ENCODE results near the gene ANXA2R. TPM values are rescaled to one million over a fixed set of nuclear protein-coding genes. Genes with fewer than 3 reads are reported as not detected.
A peak's percentile ranks its signal among the peaks of the same experiment; 100 is the strongest.

ANXA2R gene
- total RNA-seq, 4 donors from 2014 or later, result 1.1 to 2.7 (median 2.4) TPM

GRCh38 chr5:42994555-42995359, 45.4 kb downstream of the ANXA2R start:
- DNase-seq (ENCODE audit: low spot score in 2 of 2), result peak; percentile 87 to 97
- TF ChIP-seq POLR2A (IDR thresholded peaks at IDR 0.05) (no peak), CTCF (IDR thresholded peaks at IDR 0.05) (peak in 1 of 3 donors; percentile 76)
- 3 to 8% methylated on average over 52 of the region's 52 CpGs for WGBS, 2 donors
- H3K4me3 ChIP-seq (ENCODE audit: low read depth, poor library complexity, severe bottlenecking), result peak overlapping the region; percentile 24
- intact Hi-C loops (cut with DNase I; ENCODE audit: low total_unique reads), result loop anchor here (1.0 kb wide), 1 partner anchor 39 kb away; no protein-coding TSS in a partner anchor

GRCh38 chr5:42994246-42994554, 45.9 kb downstream of the ANXA2R start:
- H3K4me3 ChIP-seq (ENCODE audit: low read depth, poor library complexity, severe bottlenecking), result peak overlapping the region; percentile 24
- no peak for DNase-seq (ENCODE audit: low spot score in 2 of 2)
- intact Hi-C loops (cut with DNase I; ENCODE audit: low total_unique reads), result loop anchor here (1.0 kb wide), 1 partner anchor 39 kb away; no protein-coding TSS in a partner anchor
- no peak for TF ChIP-seq CTCF (IDR thresholded peaks at IDR 0.05)
- no peak for TF ChIP-seq POLR2A (IDR thresholded peaks at IDR 0.05)
- WGBS, 2 donors, result 17% methylated on average over 6 of the region's 6 CpGs

- TF ChIP-seq POLR2A (IDR thresholded peaks at IDR 0.05) (no peak), CTCF (IDR thresholded peaks at IDR 0.05) (no peak)
- intact Hi-C loops (cut with DNase I; ENCODE audit: low total_unique reads), result loop anchor here (1.0 kb wide), 1 partner anchor 38 kb away; no protein-coding TSS in a partner anchor
- WGBS, 2 donors, result 16 to 17% methylated on average over 34 of the region's 34 CpGs
- H3K4me3 ChIP-seq (ENCODE audit: low read depth, poor library complexity, severe bottlenecking), result peak overlapping the region; percentile 24
- peak in 1 of 2 donors; percentile 30 for DNase-seq (ENCODE audit: low spot score in 2 of 2)
These were observed 46.4 kb downstream of the ANXA2R start for GRCh38 chr5:42993516-42994245.

- peak; percentile 89 to 98 for DNase-seq (ENCODE audit: low spot score in 2 of 2)
- H3K4me3 ChIP-seq (ENCODE audit: low read depth, poor library complexity, severe bottlenecking), result peak overlapping the region; percentile 65
- 6 to 7% methylated on average over 64 to 71 of the region's 71 CpGs for WGBS, 2 donors
- TF ChIP-seq CTCF (IDR thresholded peaks at IDR 0.05), result no peak
- TF ChIP-seq POLR2A (IDR thresholded peaks at IDR 0.05), result peak in 1 of 2 donors; percentile 42
- intact Hi-C loops (cut with DNase I; ENCODE audit: low total_unique reads), result no loop called here
These were observed 47.8 kb downstream of the ANXA2R start for GRCh38 chr5:42992088-42992879.

GRCh38 chr5:42991404-42992087, 48.6 kb downstream of the ANXA2R start:
- intact Hi-C loops (cut with DNase I; ENCODE audit: low total_unique reads), result no loop called here
- TF ChIP-seq POLR2A (IDR thresholded peaks at IDR 0.05), result no peak
- no peak for TF ChIP-seq CTCF (IDR thresholded peaks at IDR 0.05)
- DNase-seq (ENCODE audit: low spot score in 2 of 2), result no peak
- no peak overlapping the region for H3K4me3 ChIP-seq (ENCODE audit: low read depth, poor library complexity, severe bottlenecking)
- WGBS, 2 donors, result 56 to 61% methylated on average over 36 of the region's 36 CpGs
